Activated T-helper 17 cell treated with anti-CD3 and anti-CD28 coated beads, Interleukin-2, amount 50 U/mL, for 72 hours (primary cell): Measurements from ENCODE around the gene KLC1. TPM values are rescaled to one million over a fixed set of nuclear protein-coding genes. Genes with fewer than 3 reads are reported as not detected.

Experiments used
- ATAC-seq: fragments of 150-1000 bp; cut with Tn5 transposase; replicated peaks from 2 replicates; pipeline ENCODE4 v1.10.0; 2021; ENCODE audit warnings: mild to moderate bottlenecking, moderate library complexity
- H3K27ac Mint-ChIP-seq: one replicate; pipeline ENCODE4 v1.8.0; 2022; ENCODE audit warnings: mixed read lengths
- H3K27me3 Mint-ChIP-seq: one replicate; pipeline ENCODE4 v1.8.0; 2022; ENCODE audit warnings: mixed read lengths
- H3K36me3 Mint-ChIP-seq: one replicate; pipeline ENCODE4 v1.8.0; 2022; ENCODE audit warnings: low read depth, mild to moderate bottlenecking, mixed read lengths
- H3K4me1 Mint-ChIP-seq: one replicate; pipeline ENCODE4 v1.8.0; 2022; ENCODE audit warnings: mixed read lengths
- H3K4me3 Mint-ChIP-seq: one replicate; pipeline ENCODE4 v1.8.0; 2022; ENCODE audit warnings: mild to moderate bottlenecking, mixed read lengths
- H3K9me3 Mint-ChIP-seq: one replicate; pipeline ENCODE4 v1.8.0; 2022; ENCODE audit warnings: mixed read lengths
- total RNA-seq, 2 donors: library from RNA; stranded (reverse); gene quantifications; one replicate each; pipeline ENCODE4 v1.2.3, GENCODE V29; 2022

The KLC1 gene
- total RNA-seq, 2 donors from 2014 or later = 135 to 137 TPM

DNA sequence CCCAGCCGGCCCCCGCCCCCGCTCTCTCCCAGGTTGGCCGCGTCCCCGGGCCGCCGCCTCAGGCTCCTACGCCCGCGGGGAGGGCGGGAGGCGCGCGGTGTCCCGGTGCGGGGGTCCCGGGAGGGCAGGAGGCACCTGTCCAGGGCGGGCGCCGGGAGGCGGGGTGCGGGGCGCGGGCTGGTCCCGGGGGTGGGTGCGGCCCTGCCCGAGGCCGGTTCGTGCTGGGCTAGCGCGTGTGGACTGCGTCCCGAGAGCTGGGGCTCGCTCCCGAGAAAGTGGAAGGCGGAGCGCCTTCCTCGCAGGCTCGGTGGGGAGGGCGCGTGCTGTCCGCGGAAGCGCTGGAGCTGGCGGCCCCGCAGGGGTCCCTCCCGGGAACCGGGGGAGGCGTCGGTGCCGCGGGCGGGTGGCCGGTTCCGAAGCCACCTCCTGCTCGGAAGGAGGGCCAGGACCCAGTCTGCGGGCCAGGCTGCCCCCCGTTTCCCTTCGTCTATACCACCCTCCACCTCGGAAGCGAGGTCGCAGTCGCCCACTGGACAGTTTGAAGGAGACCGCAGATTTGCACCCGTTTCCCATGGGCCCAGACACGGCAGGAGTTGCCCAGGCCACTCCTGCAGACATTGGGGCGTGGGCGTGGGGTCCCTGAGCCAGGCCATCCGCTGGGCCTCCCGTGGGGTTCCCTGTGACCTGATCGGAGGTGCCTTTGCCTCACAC lies 87.2 kb downstream of the KLC1 start:
- H3K36me3 Mint-ChIP-seq = peaks cover 25% of the 10 kb centered on the region
- H3K27ac Mint-ChIP-seq = no peak overlapping the region
- no peaks in the 10 kb centered on the region for H3K27me3 Mint-ChIP-seq
- no peaks in the 10 kb centered on the region for H3K9me3 Mint-ChIP-seq
- H3K4me3 Mint-ChIP-seq = peak overlapping the region; percentile 73
- no peak for ATAC-seq
- peaks cover 30% of the 10 kb centered on the region for H3K4me1 Mint-ChIP-seq

DNA sequence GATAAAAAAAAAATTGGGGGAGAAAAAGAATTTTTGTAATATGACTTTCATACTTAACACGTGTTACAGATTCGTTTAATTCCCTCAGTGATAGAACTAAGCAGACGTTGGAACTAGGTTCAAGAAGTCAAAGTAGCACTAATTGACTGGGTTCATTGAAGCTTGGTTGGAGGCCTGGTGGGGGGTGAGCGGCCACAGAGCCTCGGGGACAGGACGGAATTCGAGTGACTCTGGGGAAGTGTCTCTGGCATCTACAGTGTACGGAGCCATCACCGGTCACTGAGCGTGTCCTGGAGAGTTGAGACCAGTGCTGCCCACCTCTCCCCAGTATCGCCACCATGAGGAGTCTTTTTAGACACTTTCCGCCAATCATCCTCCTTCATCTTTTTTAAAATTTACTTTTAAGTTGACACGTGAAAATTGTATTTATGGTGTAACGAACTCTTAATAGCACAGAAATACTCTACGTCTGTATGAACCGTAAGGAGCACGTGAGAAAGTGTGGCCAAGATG lies 87.9 kb downstream of the KLC1 start:
- Mint-ChIP-seq H3K27me3 (no peaks in the 10 kb centered on the region), H3K27ac (peak overlapping the region; percentile 56), H3K36me3 (peaks cover 23% of the 10 kb centered on the region), H3K4me3 (peak overlapping the region; percentile 73), H3K9me3 (no peaks in the 10 kb centered on the region), H3K4me1 (peaks cover 37% of the 10 kb centered on the region)
- ATAC-seq = no peak

DNA sequence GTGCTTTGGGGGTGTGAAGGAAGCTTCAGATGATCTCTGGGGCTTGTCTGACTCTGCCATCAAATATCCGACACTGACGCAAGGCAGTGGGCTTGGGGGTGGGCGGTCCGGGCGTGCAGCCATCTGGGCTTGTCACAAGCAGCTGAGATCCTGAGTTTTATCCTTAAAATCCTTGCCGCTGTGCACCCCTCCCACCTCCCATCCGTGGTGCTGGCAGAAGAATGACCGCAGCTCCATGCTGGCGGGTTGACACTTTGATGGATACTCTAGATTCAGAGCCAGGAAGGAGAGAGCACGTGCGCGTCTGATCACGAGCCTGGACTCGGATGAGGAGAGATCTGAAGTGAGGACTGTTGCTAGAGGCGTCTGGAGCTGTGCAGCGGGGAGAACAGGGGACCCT lies 89.6 kb downstream of the KLC1 start:
- no peak overlapping the region for H3K4me3 Mint-ChIP-seq
- H3K4me1 Mint-ChIP-seq = peaks cover 35% of the 10 kb centered on the region
- no peak overlapping the region for H3K27ac Mint-ChIP-seq
- peaks cover 16% of the 10 kb centered on the region for H3K36me3 Mint-ChIP-seq
- no peaks in the 10 kb centered on the region for H3K27me3 Mint-ChIP-seq
- no peak for ATAC-seq
- no peaks in the 10 kb centered on the region for H3K9me3 Mint-ChIP-seq

DNA sequence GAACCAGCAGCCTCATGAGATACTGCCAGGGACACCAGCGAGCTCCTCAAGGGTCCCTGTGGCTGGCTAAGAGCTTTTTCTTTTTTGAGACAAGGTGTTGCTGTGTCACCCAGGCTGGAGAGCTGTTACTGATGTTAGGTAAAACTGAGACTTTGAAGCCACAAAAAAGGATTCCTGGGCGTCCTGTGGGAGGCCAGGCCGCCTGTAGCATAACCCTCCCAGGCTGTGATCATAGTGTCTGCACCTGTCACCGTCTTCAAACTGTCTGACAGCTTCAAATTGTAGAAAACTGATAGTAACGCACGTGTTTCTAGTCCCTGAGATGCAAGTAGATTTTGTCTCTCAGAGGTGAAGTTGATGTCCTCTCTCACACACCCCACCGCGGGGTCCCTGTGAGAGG lies 90.7 kb downstream of the KLC1 start:
- H3K4me3 Mint-ChIP-seq = peak overlapping the region; percentile 4
- H3K4me1 Mint-ChIP-seq = peaks cover 29% of the 10 kb centered on the region
- peaks cover 16% of the 10 kb centered on the region for H3K36me3 Mint-ChIP-seq
- no peak overlapping the region for H3K27ac Mint-ChIP-seq
- no peaks in the 10 kb centered on the region for H3K27me3 Mint-ChIP-seq
- ATAC-seq = no peak
- H3K9me3 Mint-ChIP-seq = no peaks in the 10 kb centered on the region

DNA sequence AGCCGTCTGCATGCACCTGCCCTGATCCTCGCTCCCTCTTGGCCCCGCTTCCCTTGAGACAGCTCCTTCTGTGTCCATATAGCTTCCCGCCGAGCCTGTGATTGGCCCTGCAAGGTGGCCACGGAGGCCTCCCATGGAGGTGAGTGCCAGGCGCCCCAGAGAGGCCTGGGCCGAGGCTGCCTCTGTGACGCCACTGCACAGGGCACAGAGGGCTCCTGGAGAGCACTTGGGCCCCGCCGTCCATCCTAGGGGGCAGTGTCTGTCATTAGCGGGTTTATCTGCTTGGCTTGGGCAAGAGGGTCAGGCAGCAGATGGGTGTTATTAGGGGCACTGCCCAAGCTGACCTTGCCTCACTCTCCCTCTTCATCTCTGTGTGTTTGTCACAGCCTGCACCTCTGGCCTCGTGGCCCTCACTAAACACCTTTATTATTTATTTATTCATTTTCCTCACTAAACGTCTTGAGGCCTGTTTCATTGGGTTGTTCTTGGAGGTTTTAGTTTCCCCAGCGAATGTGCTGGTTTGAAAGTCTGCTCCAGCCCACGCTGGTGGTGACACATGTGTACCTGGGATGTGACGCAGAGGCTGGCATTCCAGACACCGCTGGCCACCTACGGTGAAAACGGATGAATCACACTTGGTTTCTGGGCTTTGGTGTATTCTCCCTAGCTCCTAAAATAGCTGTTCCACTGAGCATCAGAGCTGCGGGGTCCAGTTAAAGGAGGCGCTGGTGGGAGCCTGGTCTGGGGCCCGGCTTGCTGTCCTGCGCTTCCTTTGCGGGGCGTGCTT lies 92.5 kb downstream of the KLC1 start:
- Mint-ChIP-seq H3K27ac (peak overlapping the region; percentile 93), H3K36me3 (peaks cover 9% of the 10 kb centered on the region), H3K27me3 (no peaks in the 10 kb centered on the region), H3K4me3 (peak overlapping the region; percentile 79), H3K9me3 (no peaks in the 10 kb centered on the region), H3K4me1 (peaks cover 26% of the 10 kb centered on the region)
- peak; percentile 98 for ATAC-seq

DNA sequence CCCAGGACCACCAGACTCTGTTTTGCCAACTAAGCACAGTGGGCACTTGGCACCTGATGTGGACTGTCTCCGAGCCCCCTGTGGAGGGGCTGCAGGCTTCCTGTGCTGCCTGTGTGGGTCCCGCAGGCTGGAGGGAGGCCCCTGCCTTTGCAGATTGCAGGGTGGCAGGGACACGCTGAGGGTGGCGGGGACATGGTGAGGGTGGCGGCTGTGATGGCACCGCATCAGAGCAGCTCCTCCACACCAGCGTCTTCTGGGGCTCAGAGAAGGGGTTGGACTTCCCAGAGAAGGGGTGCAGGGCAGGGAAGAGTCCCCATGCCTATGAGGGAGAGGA lies 94.7 kb downstream of the KLC1 start:
- H3K9me3 Mint-ChIP-seq = no peaks in the 10 kb centered on the region
- H3K27me3 Mint-ChIP-seq = no peaks in the 10 kb centered on the region
- H3K36me3 Mint-ChIP-seq = peaks cover 5% of the 10 kb centered on the region
- peaks cover 17% of the 10 kb centered on the region for H3K4me1 Mint-ChIP-seq
- no peak for ATAC-seq
- H3K27ac Mint-ChIP-seq = no peak overlapping the region
- no peak overlapping the region for H3K4me3 Mint-ChIP-seq

DNA sequence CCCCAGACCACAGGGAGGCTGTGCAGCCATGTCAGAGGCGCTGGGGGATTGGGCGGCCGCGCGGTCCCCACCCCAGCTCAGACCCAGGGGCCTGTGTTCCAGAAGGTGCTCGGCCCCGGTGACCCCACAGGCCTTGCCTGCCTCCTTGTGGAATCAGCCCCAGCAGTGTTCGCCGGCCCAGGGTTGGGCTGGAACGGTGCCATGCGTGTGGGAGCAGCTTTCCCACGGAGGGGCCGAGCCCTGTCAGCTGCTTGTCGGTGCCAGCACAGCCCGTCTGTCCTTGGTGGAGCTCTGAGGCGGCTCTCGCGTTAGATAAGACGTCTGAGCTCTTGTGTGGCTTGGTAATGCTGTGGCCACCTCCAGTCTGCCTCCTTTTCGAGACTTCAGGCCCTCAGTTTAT lies 95.1 kb downstream of the KLC1 start:
- H3K36me3 Mint-ChIP-seq = peaks cover 9% of the 10 kb centered on the region
- ATAC-seq = no peak
- no peak overlapping the region for H3K4me3 Mint-ChIP-seq
- no peak overlapping the region for H3K27ac Mint-ChIP-seq
- H3K9me3 Mint-ChIP-seq = no peaks in the 10 kb centered on the region
- H3K4me1 Mint-ChIP-seq = peaks cover 17% of the 10 kb centered on the region
- no peaks in the 10 kb centered on the region for H3K27me3 Mint-ChIP-seq

DNA sequence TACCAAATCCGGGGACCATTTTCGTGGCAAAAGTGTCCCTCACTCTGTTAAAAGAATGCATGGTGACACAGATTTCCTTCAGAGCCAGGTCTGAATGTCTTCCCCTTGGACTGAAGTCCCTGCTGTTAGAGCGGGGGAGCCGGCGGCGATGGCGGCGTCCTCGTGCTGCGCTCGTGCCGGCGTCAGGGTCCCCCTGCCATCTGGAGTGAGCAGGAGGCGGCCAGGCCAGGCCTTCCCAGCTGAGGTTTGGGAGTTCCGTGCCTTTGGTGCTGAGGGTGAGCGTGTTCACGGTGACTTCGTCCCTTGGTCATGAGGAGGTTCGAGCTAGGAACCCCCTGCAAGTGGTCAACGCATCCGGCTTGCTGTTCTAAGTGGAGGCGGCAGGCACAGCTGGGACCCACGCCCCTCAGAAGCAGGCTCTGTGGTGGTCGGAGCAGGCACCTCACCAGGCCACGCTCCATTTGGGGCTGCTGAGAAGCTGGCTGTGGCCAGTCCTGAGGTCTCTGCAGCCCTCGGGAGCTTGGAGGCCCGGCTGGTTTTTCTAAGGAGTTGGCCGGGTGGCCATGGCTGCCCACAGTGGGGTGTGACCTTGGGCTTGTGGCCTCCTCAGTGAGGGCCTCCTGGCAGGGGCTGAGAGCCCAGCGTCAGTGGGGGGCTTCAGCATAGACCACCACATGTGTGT lies 96.1 kb downstream of the KLC1 start:
- Mint-ChIP-seq H3K4me3 (no peak overlapping the region), H3K27me3 (no peaks in the 10 kb centered on the region), H3K27ac (no peak overlapping the region), H3K9me3 (no peaks in the 10 kb centered on the region), H3K4me1 (peaks cover 14% of the 10 kb centered on the region), H3K36me3 (peaks cover 17% of the 10 kb centered on the region)
- ATAC-seq = no peak

DNA sequence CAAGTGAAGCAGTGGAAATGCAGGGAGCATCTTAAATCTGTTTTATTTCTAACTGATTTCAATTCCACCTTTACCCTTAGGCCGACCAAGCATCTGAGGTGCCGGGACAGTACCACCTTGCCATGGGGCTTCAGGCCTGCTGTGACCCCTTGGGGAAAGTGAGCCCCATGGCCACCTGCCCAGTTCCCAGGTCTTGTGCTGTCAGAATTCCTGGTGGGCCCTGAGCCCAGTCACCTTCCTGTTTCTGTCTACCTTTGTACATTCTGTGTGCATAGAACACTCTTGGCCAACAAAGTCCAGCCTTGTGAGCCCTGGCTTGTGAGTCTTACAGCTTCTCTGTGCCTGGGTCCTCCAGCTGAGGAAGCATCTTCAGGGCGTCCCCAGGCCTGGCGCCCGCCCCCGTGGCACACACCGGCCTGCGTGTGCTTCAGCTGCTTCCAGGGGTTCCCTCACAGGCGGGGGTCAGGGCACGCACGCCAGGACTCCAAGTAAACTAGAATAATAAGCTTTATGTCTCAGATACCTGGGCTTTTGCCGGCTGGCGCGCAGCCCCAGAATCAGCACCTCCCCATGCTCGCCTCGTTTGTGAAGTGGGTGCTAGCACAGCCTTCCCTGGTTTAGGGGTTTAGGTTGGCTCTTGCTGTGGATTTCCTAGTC lies 96.9 kb downstream of the KLC1 start:
- peaks cover 17% of the 10 kb centered on the region for H3K36me3 Mint-ChIP-seq
- H3K27me3 Mint-ChIP-seq = no peaks in the 10 kb centered on the region
- H3K9me3 Mint-ChIP-seq = no peaks in the 10 kb centered on the region
- no peak overlapping the region for H3K4me3 Mint-ChIP-seq
- H3K27ac Mint-ChIP-seq = no peak overlapping the region
- peaks cover 11% of the 10 kb centered on the region for H3K4me1 Mint-ChIP-seq
- ATAC-seq = no peak

DNA sequence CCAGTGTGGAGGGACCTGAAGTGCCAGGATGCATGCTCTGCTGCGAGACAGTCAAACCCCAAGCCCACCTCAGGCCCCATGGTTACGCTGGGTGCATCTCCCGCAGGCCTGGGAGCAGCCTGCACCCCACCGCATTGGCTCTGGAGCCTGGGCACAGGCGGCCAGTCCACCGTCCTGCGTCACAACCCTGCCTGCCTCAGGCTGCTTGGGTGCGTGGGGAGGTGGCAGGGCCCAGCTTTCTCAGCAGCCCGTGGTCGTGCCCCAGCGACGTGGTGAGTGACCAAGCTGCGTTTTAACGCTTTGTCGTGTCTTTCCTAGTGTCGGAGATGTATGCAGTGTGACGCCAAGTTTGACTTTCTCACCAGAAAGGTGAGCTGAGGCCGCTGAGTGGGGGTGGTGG lies 97.5 kb downstream of the KLC1 start:
- no peak for ATAC-seq
- H3K4me3 Mint-ChIP-seq = no peak overlapping the region
- H3K4me1 Mint-ChIP-seq = peaks cover 6% of the 10 kb centered on the region
- H3K36me3 Mint-ChIP-seq = peaks cover 17% of the 10 kb centered on the region
- H3K27ac Mint-ChIP-seq = no peak overlapping the region
- H3K27me3 Mint-ChIP-seq = no peaks in the 10 kb centered on the region
- H3K9me3 Mint-ChIP-seq = no peaks in the 10 kb centered on the region

DNA sequence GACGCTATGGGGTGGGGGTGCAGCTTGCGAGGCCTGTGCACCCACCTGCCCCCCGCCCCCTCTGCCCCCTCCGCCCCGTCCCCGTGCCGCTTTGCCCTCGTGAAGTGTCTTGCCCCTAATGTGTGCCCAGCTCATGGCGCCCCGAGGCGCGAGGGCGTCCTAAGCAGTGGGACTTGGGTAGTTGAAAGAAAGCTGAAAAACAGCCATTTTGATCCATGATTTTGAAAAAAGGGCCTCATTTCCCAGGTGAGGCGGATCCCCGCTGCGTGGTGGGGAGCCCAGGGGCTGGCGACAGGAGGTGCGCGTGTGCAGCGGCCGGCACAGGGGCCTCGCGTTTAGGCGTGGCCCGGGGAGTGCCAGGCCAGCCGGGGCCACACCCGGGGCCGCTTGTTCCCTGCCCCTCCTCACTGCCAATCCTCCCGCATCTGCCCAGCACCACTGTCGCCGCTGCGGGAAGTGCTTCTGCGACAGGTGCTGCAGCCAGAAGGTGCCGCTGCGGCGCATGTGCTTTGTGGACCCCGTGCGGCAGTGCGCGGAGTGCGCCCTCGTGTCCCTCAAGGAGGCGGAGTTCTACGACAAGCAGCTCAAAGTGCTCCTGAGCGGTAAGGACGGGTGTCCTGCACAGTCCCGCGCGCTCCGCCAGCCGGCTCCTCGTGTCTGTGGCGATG lies 98.4 kb downstream of the KLC1 start:
- no peaks in the 10 kb centered on the region for H3K4me1 Mint-ChIP-seq
- H3K9me3 Mint-ChIP-seq = no peaks in the 10 kb centered on the region
- no peaks in the 10 kb centered on the region for H3K27me3 Mint-ChIP-seq
- peaks cover 17% of the 10 kb centered on the region for H3K36me3 Mint-ChIP-seq
- H3K27ac Mint-ChIP-seq = no peak overlapping the region
- ATAC-seq = no peak
- H3K4me3 Mint-ChIP-seq = no peak overlapping the region

DNA sequence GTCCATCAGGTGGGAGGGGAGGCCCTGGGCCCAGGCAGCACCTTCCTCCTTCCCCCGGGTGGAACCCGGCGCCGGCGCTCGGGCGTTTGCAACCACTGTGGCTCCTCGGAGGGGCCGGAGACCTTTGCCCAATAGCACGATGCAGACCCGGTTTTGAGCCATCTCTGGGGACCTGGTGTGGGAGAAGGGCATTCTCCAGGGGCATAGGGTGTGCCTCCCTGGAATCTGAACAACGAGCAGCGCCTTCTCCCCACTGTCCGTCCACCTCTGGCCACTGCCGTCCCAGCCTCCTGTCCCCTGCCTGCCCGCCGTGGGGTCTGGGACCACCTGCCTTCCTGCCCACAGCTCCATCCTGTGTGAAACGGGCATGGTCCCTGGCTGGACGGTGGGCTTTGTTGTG lies 99.1 kb downstream of the KLC1 start:
- no peak overlapping the region for H3K4me3 Mint-ChIP-seq
- H3K36me3 Mint-ChIP-seq = peaks cover 21% of the 10 kb centered on the region
- no peaks in the 10 kb centered on the region for H3K4me1 Mint-ChIP-seq
- no peaks in the 10 kb centered on the region for H3K27me3 Mint-ChIP-seq
- ATAC-seq = no peak
- H3K27ac Mint-ChIP-seq = no peak overlapping the region
- no peaks in the 10 kb centered on the region for H3K9me3 Mint-ChIP-seq

DNA sequence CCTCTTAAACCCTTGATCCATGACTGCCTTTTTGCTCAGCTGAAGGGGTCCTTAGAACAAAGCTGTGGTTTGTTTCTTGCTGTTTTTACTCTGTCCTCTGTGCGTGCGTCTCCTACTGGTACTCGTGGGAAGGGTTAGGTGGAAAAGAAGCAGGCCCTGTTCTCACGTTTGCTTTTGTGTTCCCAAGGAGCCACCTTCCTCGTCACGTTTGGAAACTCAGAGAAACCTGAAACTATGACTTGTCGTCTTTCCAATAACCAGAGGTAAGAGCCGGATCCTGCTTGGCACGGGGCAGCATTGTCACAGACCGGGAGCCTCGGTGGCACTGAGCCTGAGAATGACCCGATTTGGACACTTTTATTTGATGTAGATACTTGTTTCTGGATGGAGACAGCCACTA lies 99.7 kb downstream of the KLC1 start:
- Mint-ChIP-seq H3K4me1 (no peaks in the 10 kb centered on the region), H3K36me3 (peaks cover 27% of the 10 kb centered on the region), H3K9me3 (no peaks in the 10 kb centered on the region), H3K27ac (no peak overlapping the region), H3K4me3 (no peak overlapping the region), H3K27me3 (no peaks in the 10 kb centered on the region)
- no peak for ATAC-seq
